GM23248 (cell line): Measurements from ENCODE around the gene PAX7.

Experiments
- EZH2 ChIP-seq: fragments of 200-600 bp; sonication (generic); IDR thresholded peaks from 2 replicates; pipeline ENCODE4 v1.6.1; 2018; ENCODE audit warnings: antibody characterized with exemption, mild to moderate bottlenecking; ENCODE audit not compliant: insufficient read depth, poor library complexity, severe bottlenecking
- EZH2phosphoT487 ChIP-seq: fragments of 200-600 bp; sonication (generic); IDR thresholded peaks from 2 replicates; pipeline ENCODE4 v1.6.1; 2018; ENCODE audit warnings: antibody characterized with exemption, moderate library complexity, mild to moderate bottlenecking, low read depth; ENCODE audit not compliant: insufficient read depth

- TF ChIP-seq EZH2 (no peak), EZH2phosphoT487 (no peak)
These were observed 153.2 kb downstream of the PAX7 start for GRCh38 chr1:18783705-18784481.
